K562 (cell line): ENCODE data around the gene FSTL4. TPM values are rescaled to one million over a fixed set of nuclear protein-coding genes. Genes with fewer than 3 reads are reported as not detected.
A peak's percentile ranks its signal among the peaks of the same experiment; 100 is the strongest.

Experiments used
- ARID1B ChIP-seq: fragments of 450-650 bp; IDR thresholded peaks from 2 replicates; pipeline ENCODE4 v1.6.1; 2016; ENCODE audit warnings: antibody characterized with exemption, mild to moderate bottlenecking, inconsistent platforms
- CTCF ChIP-seq, 3 experiments: IDR thresholded peaks in 2 of 3; conservative IDR thresholded peaks in 1 of 3; 2 replicates each; pipeline ENCODE4 v1.5.1; 2011 to 2012; ENCODE audit warnings: low read length in 3 of 3, mild to moderate bottlenecking in 3 of 3, control low read depth in 2 of 3, improper control_type of control experiment in 1 of 3, inconsistent platforms in 1 of 3, low read depth in 1 of 3, mixed read lengths in 1 of 3, moderate library complexity in 1 of 3; ENCODE audit not compliant: insufficient read depth in 2 of 3
- E2F5 ChIP-seq: sonication (generic); formaldehyde crosslinking; IDR thresholded peaks from 2 replicates; pipeline ENCODE4 v1.8.0; 2022; ENCODE audit warnings: mild to moderate bottlenecking, missing genetic modification reagents
- ESRRA ChIP-seq: fragments of 450-650 bp; IDR thresholded peaks from 2 replicates; pipeline ENCODE4 v1.6.1; 2014; ENCODE audit warnings: low read depth, mild to moderate bottlenecking, moderate library complexity, borderline replicate concordance
- HINFP ChIP-seq: fragments of 450-650 bp; conservative IDR thresholded peaks from 2 replicates; pipeline ENCODE4 v1.6.1; 2016; ENCODE audit warnings: missing genetic modification characterization, low read depth, mild to moderate bottlenecking, control low read depth, missing compliant biosample characterization
- JUNB ChIP-seq: fragments of 450-650 bp; formaldehyde crosslinking; conservative IDR thresholded peaks from 2 replicates; pipeline ENCODE4 v1.4.0; 2020; ENCODE audit warnings: mild to moderate bottlenecking
- L3MBTL2 ChIP-seq: fragments of 450-650 bp; IDR thresholded peaks from 2 replicates; pipeline ENCODE4 v1.6.1; 2016; ENCODE audit warnings: mild to moderate bottlenecking, moderate library complexity
- MLLT1 ChIP-seq, 2 experiments: fragments of 450-650 bp; IDR thresholded peaks; 2 replicates each; pipeline ENCODE4 v1.6.1; 2016
- RCOR1 ChIP-seq, 2 experiments: IDR thresholded peaks; 2 replicates each; pipeline ENCODE4 v1.6.1; 2012; ENCODE audit warnings: low read depth in 2 of 2, low read length in 2 of 2, borderline replicate concordance in 1 of 2, improper control_type of control experiment in 1 of 2
- SMC3 ChIP-seq: conservative IDR thresholded peaks from 2 replicates; pipeline ENCODE4 v1.6.1; 2011; ENCODE audit warnings: low read depth, low read length, improper control_type of control experiment; ENCODE audit not compliant: insufficient read depth
- SRF ChIP-seq, 2 experiments: fragments of 250-450, 450-650 bp in 1 of 2; sonication (Bioruptor Pico) in 1 of 2; sonication (generic) in 1 of 2; formaldehyde crosslinking; IDR thresholded peaks; 2 replicates each; pipeline versions ENCODE4 v1.5.0 to v1.5.1; 2020 to 2022; ENCODE audit warnings: mild to moderate bottlenecking in 1 of 2, missing genetic modification reagents in 1 of 2
- TFAP4 ChIP-seq: sonication (generic); formaldehyde crosslinking; IDR thresholded peaks from 2 replicates; pipeline ENCODE4 v1.8.0; 2022; ENCODE audit warnings: missing genetic modification reagents, mild to moderate bottlenecking, moderate library complexity, borderline replicate concordance
- YBX1 ChIP-seq: fragments of 450-650 bp; IDR thresholded peaks from 2 replicates; pipeline ENCODE4 v1.7.1; 2016; ENCODE audit warnings: mild to moderate bottlenecking
- ZBTB1 ChIP-seq: sonication (generic); formaldehyde crosslinking; IDR thresholded peaks from 2 replicates; pipeline ENCODE4 v1.8.1; 2023; ENCODE audit warnings: missing genetic modification reagents, low read depth, mild to moderate bottlenecking, borderline replicate concordance
- ZNF347 ChIP-seq: fragments of 450-650 bp; formaldehyde crosslinking; IDR thresholded peaks from 2 replicates; pipeline ENCODE4 v1.4.0; 2020; ENCODE audit warnings: low read depth, mild to moderate bottlenecking, moderate library complexity
- polyA plus RNA-seq, 8 experiments: library from polyadenylated mRNA; depleted of rRNA in 4 of 8; stranded (reverse) in 5 of 8; unstranded in 3 of 8; fragments of >200 nt; fragmentation: Nextera tagmentation in 2 of 8; fragmentation: Illumina TruSeq in 1 of 8; extraction: Ambion mirVana in 2 of 8; extraction: Trizol in 1 of 8; gene quantifications; 2 replicates each; pipeline versions ENCODE4 v1.2.1 to v1.2.3, GENCODE V29; 2011 to 2014; ENCODE audit warnings: inconsistent platforms in 1 of 8, missing spikeins in 1 of 8
- total RNA-seq, 7 experiments: library from RNA; depleted of rRNA in 6 of 7; stranded (reverse); fragments of >200 nt in 6 of 7; fragmentation: Illumina TruSeq in 2 of 7; extraction: Trizol in 2 of 7; gene quantifications; 2 replicates each; pipeline versions ENCODE4 v1.2.1 to v1.2.3, GENCODE V29; 2011 to 2021; ENCODE audit warnings: low replicate concordance in 1 of 7

The FSTL4 gene
- total and polyA plus RNA-seq, 9 of the 15 experiments (the other 6 are each of a cell fraction or from before 2014, with no cell fraction given) = 0.08 to 0.18 (median 0.10) TPM; not detected in 5

GRCh38 chr5:133247881-133248624 lies 364.3 kb downstream of the FSTL4 start (continued):
- TF ChIP-seq MLLT1 (IDR thresholded peaks at IDR 0.05) (peak; percentile 70 to 85; a peak in 2 of 4 replicates), ZNF347 (CRISPR knock-in tag) (no peak), ARID1B (0 out of 2 replicates have a peak, but pooled peaks have one; percentile 7), YBX1 (no peak), TFAP4 (CRISPR knock-in tag) (peak; percentile 75), RCOR1 (IDR thresholded peaks at IDR 0.05; ENCODE audit: borderline replicate concordance in 1 of 2, low read depth in 2 of 2, low read length in 2 of 2) (peak in 1 of 2 experiments; percentile 88; a peak in 2 of 4 replicates), E2F5 (CRISPR knock-in tag) (no peak), SRF (CRISPR knock-in tag; IDR thresholded peaks at IDR 0.05) (0 out of 4 replicates have a peak, but pooled peaks of 1 of the 2 experiments have one; percentile 28), L3MBTL2 (peak; percentile 27; the same call in 1 of the 2 replicates), JUNB (CRISPR knock-in tag) (no peak), CTCF (IDR thresholded peaks at IDR 0.05 in 2 of 3, conservative IDR thresholded peaks at IDR 0.05 in 1 of 3; ENCODE audit: insufficient read depth in 2 of 3, low read depth in 1 of 3, low read length in 3 of 3) (peak; percentile 99), HINFP (tag) (no peak), ZBTB1 (CRISPR knock-in tag) (0 out of 2 replicates have a peak, but pooled peaks have one; percentile 15), SMC3 (peak; percentile 95), ESRRA (peak; percentile 98)
